ENCODE results near the gene SEMA6B.

Gene SEMA6B

GRCh38 chr19:4541114-4541805 is 18.2 kb downstream of the SEMA6B start:
- no peak for DNase-seq (ENCODE audit: low read depth)
- in situ Hi-C loops (cut with HindIII; ENCODE audit: low sequenced_read_pairs): no loop called here
- TF ChIP-seq CTCF (IDR thresholded peaks at IDR 0.05; ENCODE audit: low read depth, low read length, missing control alignments): no peak
- no peak overlapping the region for H3K4me3 ChIP-seq (ENCODE audit: low read depth, low read length)

GRCh38 chr19:4539693-4540581 is 19.5 kb downstream of the SEMA6B start, which contains the start of gene LRG1:
Gene LRG1 (minus strand): TSS chr19:4540036. CDS start chr19:4540013, 23 bp downstream.
- no peak within 1 kb of the TSS for H3K4me3 ChIP-seq (ENCODE audit: low read depth, low read length)
- DNase-seq (ENCODE audit: low read depth): no peak
- in situ Hi-C loops (cut with HindIII; ENCODE audit: low sequenced_read_pairs): no loop called here
- TF ChIP-seq CTCF (IDR thresholded peaks at IDR 0.05; ENCODE audit: low read depth, low read length, missing control alignments): no peak

GRCh38 chr19:4539169-4539692 is 20.3 kb downstream of the SEMA6B start:
- TF ChIP-seq CTCF (IDR thresholded peaks at IDR 0.05; ENCODE audit: low read depth, low read length, missing control alignments): no peak
- H3K4me3 ChIP-seq (ENCODE audit: low read depth, low read length): no peak overlapping the region
- in situ Hi-C loops (cut with HindIII; ENCODE audit: low sequenced_read_pairs): no loop called here
- no peak for DNase-seq (ENCODE audit: low read depth)

- H3K4me3 ChIP-seq (ENCODE audit: low read depth, low read length): no peak overlapping the region
- no peak for DNase-seq (ENCODE audit: low read depth)
- in situ Hi-C loops (cut with HindIII; ENCODE audit: low sequenced_read_pairs): no loop called here
- no peak for TF ChIP-seq CTCF (IDR thresholded peaks at IDR 0.05; ENCODE audit: low read depth, low read length, missing control alignments)
These were observed 20.9 kb downstream of the SEMA6B start for GRCh38 chr19:4538601-4538954.

- no peak for DNase-seq (ENCODE audit: low read depth)
- H3K4me3 ChIP-seq (ENCODE audit: low read depth, low read length): no peak overlapping the region
- in situ Hi-C loops (cut with HindIII; ENCODE audit: low sequenced_read_pairs): no loop called here
- no peak for TF ChIP-seq CTCF (IDR thresholded peaks at IDR 0.05; ENCODE audit: low read depth, low read length, missing control alignments)
These were observed 21.4 kb downstream of the SEMA6B start for GRCh38 chr19:4537953-4538600.

- H3K4me3 ChIP-seq (ENCODE audit: low read depth, low read length): no peak overlapping the region
- in situ Hi-C loops (cut with HindIII; ENCODE audit: low sequenced_read_pairs): no loop called here
- DNase-seq (ENCODE audit: low read depth): no peak
- TF ChIP-seq CTCF (IDR thresholded peaks at IDR 0.05; ENCODE audit: low read depth, low read length, missing control alignments): no peak
These were observed 22.7 kb downstream of the SEMA6B start for GRCh38 chr19:4536798-4537197.

Data from astrocyte of the cerebellum (primary cell).